Smooth muscle cell (in vitro differentiated cells): Measurements from ENCODE around the gene C5. TPM values are rescaled to one million over a fixed set of nuclear protein-coding genes. Genes with fewer than 3 reads are reported as not detected.

Experiments used
- DNase-seq: peaks from one replicate; lab custom pipeline; 2025; ENCODE audit not compliant: unreplicated experiment; lab: John Stamatoyannopoulos, UW
- H2AFZ ChIP-seq: fragments of 200-600 bp; sonication (generic); 2 replicates; pipeline ENCODE4 v1.6.0; 2016; ENCODE audit warnings: antibody characterized with exemption, low read depth, mild to moderate bottlenecking
- H3F3A ChIP-seq: fragments of 200-600 bp; sonication (generic); 2 replicates; pipeline ENCODE4 v1.6.0; 2017; ENCODE audit warnings: antibody characterized with exemption, low read depth
- H3K27ac ChIP-seq: fragments of 200-600 bp; sonication (generic); 2 replicates; pipeline ENCODE4 v1.5.1; 2016; ENCODE audit warnings: low read depth, mild to moderate bottlenecking
- H3K27me3 ChIP-seq: fragments of 200-600 bp; sonication (generic); 2 replicates; pipeline ENCODE4 v1.6.1; 2016; ENCODE audit warnings: low read depth, mild to moderate bottlenecking
- H3K36me3 ChIP-seq: fragments of 200-600 bp; sonication (generic); 2 replicates; pipeline ENCODE4 v1.5.1; 2016; ENCODE audit warnings: low read depth
- H3K4me1 ChIP-seq: fragments of 200-600 bp; sonication (generic); 2 replicates; pipeline ENCODE4 v1.5.1; 2016; ENCODE audit warnings: low read depth
- H3K4me2 ChIP-seq: fragments of 200-600 bp; sonication (generic); 2 replicates; pipeline ENCODE4 v1.6.0; 2016; ENCODE audit warnings: mild to moderate bottlenecking
- H3K4me3 ChIP-seq: fragments of 200-600 bp; sonication (generic); 2 replicates; pipeline ENCODE4 v1.5.1; 2016; ENCODE audit warnings: mild to moderate bottlenecking
- H3K79me2 ChIP-seq: fragments of 200-600 bp; sonication (generic); 2 replicates; pipeline ENCODE4 v1.6.0; 2016; ENCODE audit warnings: low read depth, mild to moderate bottlenecking
- H3K9ac ChIP-seq: fragments of 200-600 bp; sonication (generic); 2 replicates; pipeline ENCODE4 v1.6.0; 2016; ENCODE audit warnings: low read depth
- H3K9me3 ChIP-seq: fragments of 200-600 bp; sonication (generic); replicated peaks from 2 replicates; pipeline ENCODE4 v1.5.1; 2016; ENCODE audit warnings: low read depth
- H4K20me1 ChIP-seq: fragments of 200-600 bp; sonication (generic); 2 replicates; pipeline ENCODE4 v1.6.0; 2016; ENCODE audit warnings: low read depth
- WGBS: methylation state at CpG from one replicate; pipeline ENCODE4 v1.1.7; 2016; ENCODE audit warnings: low lambda C conversion rate; 5-methylcytosine and 5-hydroxymethylcytosine counted together
- polyA plus RNA-seq: library from polyadenylated mRNA; unstranded; fragments of >200 nt; fragmentation: Nextera tagmentation; extraction: Ambion mirVana; gene quantifications from 2 replicates; pipeline ENCODE4 v1.2.1, GENCODE V29; 2016
- total RNA-seq: library from RNA; depleted of rRNA; stranded (reverse); fragments of >200 nt; gene quantifications from 2 replicates; pipeline ENCODE4 v1.2.3, GENCODE V29; 2014
- TF ChIP-seq, protein P1 (sequence below): fragments of 200-600 bp; sonication (generic); IDR thresholded peaks from 2 replicates; pipeline ENCODE4 v1.5.1; 2017; ENCODE audit warnings: borderline replicate concordance, mild to moderate bottlenecking, antibody characterized with exemption; ENCODE audit not compliant: insufficient read depth, poor library complexity, severe bottlenecking

C5 gene
- total and polyA plus RNA-seq, 2 experiments from 2014 or later = 0.57 to 0.76 TPM

DNA sequence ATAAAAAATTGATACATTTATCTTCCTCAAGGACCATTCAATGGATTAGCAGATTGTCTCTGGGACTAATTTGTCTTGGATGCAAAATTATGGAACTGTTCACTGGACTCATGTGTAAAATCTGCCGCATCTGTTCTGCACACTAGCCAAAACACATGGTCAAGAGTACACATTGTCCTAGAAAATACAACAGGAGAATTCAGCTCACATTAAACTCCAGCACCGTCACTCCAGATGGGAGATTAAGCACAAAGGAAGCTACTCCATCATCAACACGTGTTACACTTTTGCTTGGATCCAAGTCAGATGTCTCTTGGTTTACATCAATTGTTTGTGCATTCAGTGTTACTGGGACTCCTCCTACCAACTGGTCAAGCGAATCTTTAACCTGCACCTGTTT is 28.8 kb downstream of the C5 start:
- no peaks in the 10 kb centered on the region for H3K79me2 ChIP-seq
- TF ChIP-seq, protein P1, sequence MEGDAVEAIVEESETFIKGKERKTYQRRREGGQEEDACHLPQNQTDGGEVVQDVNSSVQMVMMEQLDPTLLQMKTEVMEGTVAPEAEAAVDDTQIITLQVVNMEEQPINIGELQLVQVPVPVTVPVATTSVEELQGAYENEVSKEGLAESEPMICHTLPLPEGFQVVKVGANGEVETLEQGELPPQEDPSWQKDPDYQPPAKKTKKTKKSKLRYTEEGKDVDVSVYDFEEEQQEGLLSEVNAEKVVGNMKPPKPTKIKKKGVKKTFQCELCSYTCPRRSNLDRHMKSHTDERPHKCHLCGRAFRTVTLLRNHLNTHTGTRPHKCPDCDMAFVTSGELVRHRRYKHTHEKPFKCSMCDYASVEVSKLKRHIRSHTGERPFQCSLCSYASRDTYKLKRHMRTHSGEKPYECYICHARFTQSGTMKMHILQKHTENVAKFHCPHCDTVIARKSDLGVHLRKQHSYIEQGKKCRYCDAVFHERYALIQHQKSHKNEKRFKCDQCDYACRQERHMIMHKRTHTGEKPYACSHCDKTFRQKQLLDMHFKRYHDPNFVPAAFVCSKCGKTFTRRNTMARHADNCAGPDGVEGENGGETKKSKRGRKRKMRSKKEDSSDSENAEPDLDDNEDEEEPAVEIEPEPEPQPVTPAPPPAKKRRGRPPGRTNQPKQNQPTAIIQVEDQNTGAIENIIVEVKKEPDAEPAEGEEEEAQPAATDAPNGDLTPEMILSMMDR = no peak
- H3K4me2 ChIP-seq = no peak overlapping the region
- H3K27me3 ChIP-seq = no peaks in the 10 kb centered on the region
- no peaks in the 10 kb centered on the region for H3K9me3 ChIP-seq
- WGBS = 74% methylated on average over 4 of the region's 4 CpGs
- no peak for DNase-seq
- H2AFZ ChIP-seq = no peak overlapping the region
- H3K36me3 ChIP-seq = no peaks in the 10 kb centered on the region
- no peaks in the 10 kb centered on the region for H4K20me1 ChIP-seq
- no peaks in the 10 kb centered on the region for H3K4me1 ChIP-seq
- no peak overlapping the region for H3K4me3 ChIP-seq
- no peaks in the 10 kb centered on the region for H3F3A ChIP-seq
- H3K9ac ChIP-seq = no peak overlapping the region
- no peak overlapping the region for H3K27ac ChIP-seq

DNA sequence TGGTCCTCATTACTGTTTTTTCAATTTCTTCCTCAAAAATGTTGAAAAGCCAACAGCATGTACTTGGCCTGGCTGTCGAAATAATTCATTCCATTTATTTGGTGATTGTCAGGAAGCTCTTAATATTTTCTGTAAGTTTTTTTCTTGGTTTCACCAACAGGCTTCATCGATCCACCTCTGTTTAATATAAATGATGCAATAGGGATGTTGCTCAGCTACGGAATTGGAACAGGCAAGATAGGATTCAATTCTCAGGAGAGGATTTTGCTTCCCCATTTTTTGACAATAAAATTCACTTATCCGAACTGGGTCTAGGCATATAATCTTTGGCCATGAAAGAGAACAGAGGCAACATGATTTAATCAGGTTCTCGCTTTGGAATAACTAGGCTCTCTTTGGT is 30.8 kb downstream of the C5 start:
- no peak overlapping the region for H3K4me3 ChIP-seq
- H3K4me2 ChIP-seq = no peak overlapping the region
- H3K9ac ChIP-seq = no peak overlapping the region
- WGBS = 83% methylated on average over 5 of the region's 5 CpGs
- H3K27me3 ChIP-seq = no peaks in the 10 kb centered on the region
- H2AFZ ChIP-seq = no peak overlapping the region
- no peaks in the 10 kb centered on the region for H3K79me2 ChIP-seq
- TF ChIP-seq, protein P1 = no peak
- no peaks in the 10 kb centered on the region for H3F3A ChIP-seq
- no peak overlapping the region for H3K27ac ChIP-seq
- H3K36me3 ChIP-seq = no peaks in the 10 kb centered on the region
- no peak for DNase-seq
- H4K20me1 ChIP-seq = no peaks in the 10 kb centered on the region
- H3K9me3 ChIP-seq = no peaks in the 10 kb centered on the region
- no peaks in the 10 kb centered on the region for H3K4me1 ChIP-seq

DNA sequence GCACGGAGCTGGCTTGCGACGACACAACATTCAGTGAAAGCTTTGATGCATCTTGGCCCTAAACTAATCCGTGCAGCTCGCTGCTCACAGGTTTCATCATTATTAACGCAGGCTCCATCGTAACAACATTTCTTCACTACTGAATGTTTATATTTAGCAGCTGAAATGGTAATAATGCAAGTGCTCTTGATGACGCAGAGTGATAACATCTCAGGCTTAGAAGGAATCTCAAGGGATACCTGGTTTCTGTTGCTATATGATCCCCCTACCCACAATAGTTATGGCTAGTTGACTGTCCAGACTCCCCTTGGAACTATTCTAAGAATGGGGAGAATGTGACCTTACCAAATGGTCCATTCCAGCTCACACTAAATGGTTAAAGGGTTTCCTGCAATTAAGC is 36.2 kb downstream of the C5 start:
- H3K27ac ChIP-seq = no peak overlapping the region
- peak overlapping the region; percentile 29 for H2AFZ ChIP-seq
- H3K9me3 ChIP-seq = no peaks in the 10 kb centered on the region
- H3K79me2 ChIP-seq = no peaks in the 10 kb centered on the region
- H3K27me3 ChIP-seq = no peaks in the 10 kb centered on the region
- TF ChIP-seq, protein P1 = no peak
- no peak overlapping the region for H3K4me3 ChIP-seq
- no peaks in the 10 kb centered on the region for H3K4me1 ChIP-seq
- DNase-seq = no peak
- 51% methylated on average over 8 of the region's 8 CpGs for WGBS
- H3K4me2 ChIP-seq = no peak overlapping the region
- no peaks in the 10 kb centered on the region for H3K36me3 ChIP-seq
- H3K9ac ChIP-seq = no peak overlapping the region
- no peaks in the 10 kb centered on the region for H3F3A ChIP-seq
- H4K20me1 ChIP-seq = no peaks in the 10 kb centered on the region

DNA sequence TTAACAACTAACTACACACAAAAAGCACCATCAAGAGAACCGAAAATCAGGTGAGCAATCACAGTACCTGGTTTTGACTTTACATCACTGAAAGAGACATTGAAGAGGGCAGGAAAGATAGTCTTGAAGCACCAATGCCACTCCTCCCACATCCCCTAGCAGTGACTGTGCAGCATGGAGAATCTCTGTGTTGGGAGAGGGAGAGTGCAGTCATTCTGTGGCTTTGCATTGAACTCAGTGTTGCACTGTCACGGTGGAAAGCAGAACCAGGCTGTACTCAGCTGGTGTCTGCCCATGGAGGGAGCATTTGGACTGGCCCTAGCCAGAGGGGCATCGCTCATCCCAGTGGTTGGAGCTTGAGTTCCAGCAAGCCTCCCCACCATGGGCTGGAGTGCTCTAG is 40.4 kb downstream of the C5 start:
- TF ChIP-seq, protein P1 = no peak
- H3K4me2 ChIP-seq = no peak overlapping the region
- H3K4me3 ChIP-seq = no peak overlapping the region
- H3K9ac ChIP-seq = no peak overlapping the region
- no peaks in the 10 kb centered on the region for H3K9me3 ChIP-seq
- H3F3A ChIP-seq = no peaks in the 10 kb centered on the region
- no peaks in the 10 kb centered on the region for H3K4me1 ChIP-seq
- H3K36me3 ChIP-seq = no peaks in the 10 kb centered on the region
- H2AFZ ChIP-seq = no peak overlapping the region
- no peaks in the 10 kb centered on the region for H3K27me3 ChIP-seq
- H4K20me1 ChIP-seq = no peaks in the 10 kb centered on the region
- H3K79me2 ChIP-seq = no peaks in the 10 kb centered on the region
- 84% methylated on average over 3 of the region's 3 CpGs for WGBS
- H3K27ac ChIP-seq = no peak overlapping the region
- no peak for DNase-seq
